HG03095 (cell line): ENCODE results near the gene MILR1.
A peak's percentile ranks its signal among the peaks of the same experiment; 100 is the strongest.
"Not testable (repeated sequence)": the region's sequence is repeated elsewhere in the genome, so short reads cannot be mapped to it uniquely, and the experiment has no call there.

Experiments
- ATAC-seq: cut with Tn5 transposase; IDR thresholded peaks from one replicate; pipeline ENCODE4 v1.9.1; 2021; ENCODE audit warnings: moderate library complexity; ENCODE audit not compliant: unreplicated experiment

Gene MILR1

GRCh38 chr17:64448665-64449512 lies at the start of gene MILR1:
MILR1 (plus strand) TSS chr17:64449115; CDS start chr17:64449169, 54 bp downstream.
- ATAC-seq = no peak

GRCh38 chr17:64399767-64400156 lies 49.2 kb upstream of the MILR1 start:
- ATAC-seq = no peak

- no peak for ATAC-seq
Measured at GRCh38 chr17:64400642-64401041, 48.3 kb upstream of the MILR1 start.

GRCh38 chr17:64401244-64401860 lies 47.6 kb upstream of the MILR1 start:
- ATAC-seq = no peak

- ATAC-seq = no peak
Measured at GRCh38 chr17:64401941-64402340, 47.0 kb upstream of the MILR1 start.

GRCh38 chr17:64402469-64402868 lies 46.4 kb upstream of the MILR1 start:
- no peak for ATAC-seq

- ATAC-seq = no peak
Measured at GRCh38 chr17:64403881-64404460, 44.9 kb upstream of the MILR1 start.

GRCh38 chr17:64406321-64407200 lies 42.4 kb upstream of the MILR1 start:
- ATAC-seq = no peak

- ATAC-seq = no peak
Measured at GRCh38 chr17:64410750-64411490, 38.0 kb upstream of the MILR1 start.

GRCh38 chr17:64411999-64412771 lies 36.7 kb upstream of the MILR1 start:
- ATAC-seq = no peak

- no peak for ATAC-seq
Measured at GRCh38 chr17:64412944-64413381, 36.0 kb upstream of the MILR1 start.

GRCh38 chr17:64413513-64413912 lies 35.4 kb upstream of the MILR1 start:
- ATAC-seq = peak; percentile 79

GRCh38 chr17:64418506-64419339 lies 30.2 kb upstream of the MILR1 start:
- ATAC-seq = no peak

GRCh38 chr17:64420143-64420670 lies 28.7 kb upstream of the MILR1 start:
- no peak for ATAC-seq

GRCh38 chr17:64422121-64422520 lies 26.8 kb upstream of the MILR1 start:
- not testable (repeated sequence) for ATAC-seq

GRCh38 chr17:64423881-64424280 lies 25.0 kb upstream of the MILR1 start:
- ATAC-seq = no peak

GRCh38 chr17:64424324-64424849 lies 24.5 kb upstream of the MILR1 start:
- ATAC-seq = no peak

- no peak for ATAC-seq
Measured at GRCh38 chr17:64425191-64425590, 23.7 kb upstream of the MILR1 start.
